Measurements from ENCODE around the gene TMEM171.

The TMEM171 gene
- 0 to 11.7 (median 0.13) reads per million in 18 experiments for total RNA-seq

GRCh38 chr5:73120222-73121118 is at the start of gene TMEM171:
TMEM171 (plus strand) TSS chr5:73120575; CDS start chr5:73123374, 2,799 bp downstream.
- no peak for DNase-seq

GRCh38 chr5:73081093-73081492 is 39.3 kb upstream of the TMEM171 start:
- no peak for DNase-seq

GRCh38 chr5:73088026-73088425 is 32.3 kb upstream of the TMEM171 start:
- DNase-seq, result no peak

- peak; percentile 14 to 33 for DNase-seq
Observed at GRCh38 chr5:73093943-73094342, 26.4 kb upstream of the TMEM171 start.

GRCh38 chr5:73094415-73094814 is 26.0 kb upstream of the TMEM171 start:
- DNase-seq, result no peak

- no peak for DNase-seq
Observed at GRCh38 chr5:73095564-73096238, 24.7 kb upstream of the TMEM171 start.

GRCh38 chr5:73096239-73096575 is 24.2 kb upstream of the TMEM171 start:
- DNase-seq, result no peak

- no peak for DNase-seq
Observed at GRCh38 chr5:73097740-73098139, 22.6 kb upstream of the TMEM171 start.

- no peak for DNase-seq
Observed at GRCh38 chr5:73100109-73100508, 20.3 kb upstream of the TMEM171 start.

GRCh38 chr5:73103870-73104299 is 16.5 kb upstream of the TMEM171 start:
- no peak for DNase-seq

GRCh38 chr5:73104326-73104725 is 16.0 kb upstream of the TMEM171 start:
- no peak for DNase-seq

- DNase-seq, result no peak
Observed at GRCh38 chr5:73106335-73106734, 14.0 kb upstream of the TMEM171 start.

- no peak for DNase-seq
Observed at GRCh38 chr5:73110190-73110589, 10.2 kb upstream of the TMEM171 start.

- DNase-seq, result no peak
Observed at GRCh38 chr5:73111536-73111935, 8.8 kb upstream of the TMEM171 start.

- no peak for DNase-seq
Observed at GRCh38 chr5:73112359-73112758, 8.0 kb upstream of the TMEM171 start.

- no peak for DNase-seq
Observed at GRCh38 chr5:73114044-73114688, 6.2 kb upstream of the TMEM171 start.

- DNase-seq, result no peak
Observed at GRCh38 chr5:73115399-73116051, 4.8 kb upstream of the TMEM171 start.

GRCh38 chr5:73116506-73116905 is 3.9 kb upstream of the TMEM171 start:
- DNase-seq, result no peak

- peak; percentile 58 to 61 for DNase-seq
Observed at GRCh38 chr5:73117088-73117740, 3.2 kb upstream of the TMEM171 start.

- DNase-seq, result no peak
Observed at GRCh38 chr5:73118391-73118973, 1.9 kb upstream of the TMEM171 start.

GRCh38 chr5:73119451-73120157 is 771 bp upstream of the TMEM171 start:
- no peak for DNase-seq
